CD4-positive, alpha-beta T cell treated with Interleukin-10 for 1 hour (primary cell): Measurements from ENCODE around the gene STEAP1B.
"Not testable (repeated sequence)": the region's sequence is repeated elsewhere in the genome, so short reads cannot be mapped to it uniquely, and the experiment has no call there.

Experiments used
- DNase-seq: peaks from one replicate; pipeline ENCODE4 v3.0.0-alpha.2; 2020

Gene STEAP1B

DNA sequence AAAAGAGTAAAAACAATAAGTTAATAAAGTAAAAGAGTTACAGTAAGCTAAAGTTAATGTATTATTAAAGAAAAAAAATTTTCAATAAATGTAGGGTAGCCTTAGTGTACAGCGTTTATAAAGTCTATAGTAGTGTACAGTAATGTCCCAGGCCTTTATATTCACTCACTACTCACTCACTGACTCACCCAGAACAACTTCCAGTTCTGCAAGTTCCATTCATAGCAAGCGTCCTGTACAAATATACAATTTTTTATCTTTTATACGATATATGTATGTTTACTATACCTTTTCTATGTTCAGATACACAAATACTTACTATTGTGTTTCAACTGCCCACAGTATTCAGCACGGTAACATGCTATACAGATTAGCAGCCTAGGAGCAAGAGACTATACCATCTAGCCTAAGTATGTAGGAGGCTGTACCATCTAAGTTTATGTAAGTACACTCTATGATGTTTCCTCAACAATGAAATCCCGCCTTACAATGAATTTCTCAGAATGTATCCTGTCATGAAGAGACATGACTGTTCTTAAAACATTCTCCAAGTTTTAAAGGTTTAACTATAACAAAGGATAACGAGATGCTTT is 3.6 kb downstream of the STEAP1B start:
- DNase-seq, result not testable (repeated sequence)

DNA sequence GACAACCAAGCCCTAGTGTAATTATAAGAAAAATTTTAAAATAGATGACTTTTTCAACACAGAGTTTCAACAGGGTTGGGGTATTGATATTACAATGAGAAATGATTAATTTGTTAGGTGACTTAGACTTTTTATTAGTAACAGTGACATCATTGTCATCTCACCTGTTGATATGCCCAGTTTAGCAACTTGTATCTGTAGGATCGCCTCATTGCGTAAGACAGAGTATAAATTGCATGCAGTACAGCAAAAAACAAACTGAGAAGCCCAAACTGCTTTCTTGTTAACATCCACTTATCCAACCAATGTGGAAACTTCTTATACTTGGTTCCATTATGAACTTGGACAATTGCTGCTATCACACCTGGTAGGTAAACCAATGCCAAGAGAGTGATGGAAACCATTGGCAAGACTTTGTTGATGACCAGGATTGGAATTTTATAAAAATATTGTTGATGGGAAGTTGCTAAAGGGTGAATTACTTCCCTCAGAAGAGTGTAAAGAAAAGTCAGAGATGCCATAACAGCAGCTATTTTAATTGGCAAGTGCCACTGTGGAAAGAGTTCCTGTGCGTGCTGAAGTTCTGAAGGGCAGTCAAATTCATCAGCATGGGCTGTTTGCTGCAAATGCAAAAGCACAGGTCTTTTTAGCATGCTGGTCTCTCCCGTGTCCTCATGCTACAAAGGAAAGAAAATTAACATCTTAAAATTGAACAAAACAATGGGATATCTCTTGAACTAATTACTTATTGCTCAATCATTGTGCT is 6.6 kb downstream of the STEAP1B start:
- DNase-seq, result not testable (repeated sequence)

DNA sequence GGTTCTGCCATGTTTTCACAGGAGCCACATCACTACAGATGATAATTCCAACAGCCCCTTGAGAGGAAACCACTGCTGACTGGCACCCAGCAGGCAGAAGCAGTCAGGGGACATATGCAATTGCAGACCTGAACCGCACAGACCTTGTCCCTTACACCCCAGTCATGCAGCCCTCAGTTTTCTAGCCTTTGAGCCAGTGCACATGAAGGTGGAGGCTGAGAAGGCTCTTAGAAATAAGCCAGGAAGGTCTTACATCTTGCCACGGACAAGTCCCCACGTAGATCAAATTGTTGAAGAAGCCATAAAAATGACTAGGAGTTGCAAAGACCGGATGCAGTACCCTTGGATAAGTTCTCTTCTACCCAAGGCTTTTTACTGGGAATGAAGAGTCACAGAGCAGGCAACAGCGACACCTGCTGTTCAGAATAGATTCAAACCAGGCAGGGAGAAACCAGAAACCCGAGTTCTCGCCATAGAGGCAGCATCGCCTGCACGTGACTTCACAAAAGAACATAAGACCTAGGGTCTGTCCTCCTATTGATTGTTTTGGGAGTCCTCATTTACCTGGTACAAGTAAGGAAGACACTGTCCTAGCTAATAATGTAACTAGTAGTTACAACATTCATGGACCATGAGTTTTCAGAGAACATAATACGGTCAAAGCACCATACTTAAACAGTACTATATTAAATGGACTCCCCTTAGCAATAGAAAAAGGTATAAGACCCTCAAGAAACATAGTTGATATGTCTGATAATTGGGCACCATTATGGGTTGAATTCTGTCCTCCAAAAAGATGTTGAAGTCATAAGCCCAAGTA is 11.1 kb downstream of the STEAP1B start:
- peak; percentile 66 for DNase-seq

DNA sequence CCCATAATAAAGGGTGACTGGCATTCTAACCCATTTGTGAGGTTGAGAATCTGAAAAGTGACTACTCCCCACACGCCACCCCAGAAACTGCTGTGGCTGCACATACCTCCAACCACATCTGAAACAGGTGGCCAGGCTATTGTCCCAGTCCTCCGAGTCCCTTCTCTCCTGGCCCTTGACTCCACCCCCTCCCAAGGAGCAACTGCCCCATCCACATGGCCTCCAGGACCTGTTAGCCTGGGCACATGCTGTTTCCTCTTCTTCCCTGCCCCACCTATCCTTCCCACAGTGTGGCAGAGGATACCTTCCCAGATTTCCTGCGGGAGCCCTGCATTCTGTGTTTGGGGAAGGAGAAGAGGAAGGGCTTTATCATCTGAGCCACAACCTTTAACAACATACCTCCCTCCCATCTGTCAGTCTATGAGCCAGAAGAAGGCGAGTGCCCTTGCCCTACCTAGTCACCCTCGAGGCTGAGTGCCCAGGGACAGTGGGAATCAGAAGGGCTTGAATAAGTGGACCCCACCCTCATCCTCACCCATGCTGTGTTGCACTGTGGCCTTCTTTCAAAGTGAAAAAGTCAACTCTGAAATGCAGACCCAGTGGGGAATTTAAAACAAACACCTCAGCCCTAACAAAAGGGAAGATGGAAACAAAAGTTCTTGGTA is 11.9 kb downstream of the STEAP1B start:
- no peak for DNase-seq

DNA sequence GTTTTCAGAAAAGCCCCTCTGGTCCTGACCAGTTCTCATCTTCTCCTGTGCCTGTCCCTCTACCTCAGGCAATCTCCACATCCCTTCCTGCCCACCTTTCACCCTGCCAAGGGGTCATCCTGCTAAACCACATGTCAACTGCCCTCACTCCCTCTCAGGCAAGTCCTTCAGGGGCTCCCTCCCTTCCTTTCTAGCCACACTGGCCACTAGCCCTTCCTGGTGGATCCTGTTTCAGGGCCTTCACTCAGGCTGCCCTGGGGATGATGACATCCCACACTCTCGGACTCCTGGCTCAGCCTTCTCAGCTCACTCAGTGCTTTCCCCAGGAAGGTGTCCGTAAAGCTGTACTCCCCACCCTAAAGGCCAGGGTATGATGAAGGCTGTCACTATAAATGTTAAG is 13.4 kb downstream of the STEAP1B start:
- DNase-seq, result no peak

DNA sequence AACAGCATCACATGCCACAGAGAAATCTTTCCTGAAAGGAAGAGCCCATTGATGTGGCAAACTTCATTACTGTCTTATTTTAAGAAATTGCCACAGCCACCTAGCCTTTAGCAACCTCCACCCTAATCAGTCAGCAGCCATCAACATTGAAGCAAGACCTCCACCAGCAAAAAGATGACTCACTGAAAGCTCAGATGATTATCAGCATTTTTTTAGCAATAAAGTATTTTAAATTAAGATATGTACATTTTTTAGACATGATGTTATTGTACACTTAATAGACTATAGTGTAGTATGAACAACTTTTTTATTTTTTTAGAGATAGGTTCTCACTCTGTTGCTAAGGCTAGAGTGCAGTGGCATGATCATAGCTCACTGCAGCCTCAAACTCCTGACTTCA is 14.8 kb downstream of the STEAP1B start:
- no peak for DNase-seq

DNA sequence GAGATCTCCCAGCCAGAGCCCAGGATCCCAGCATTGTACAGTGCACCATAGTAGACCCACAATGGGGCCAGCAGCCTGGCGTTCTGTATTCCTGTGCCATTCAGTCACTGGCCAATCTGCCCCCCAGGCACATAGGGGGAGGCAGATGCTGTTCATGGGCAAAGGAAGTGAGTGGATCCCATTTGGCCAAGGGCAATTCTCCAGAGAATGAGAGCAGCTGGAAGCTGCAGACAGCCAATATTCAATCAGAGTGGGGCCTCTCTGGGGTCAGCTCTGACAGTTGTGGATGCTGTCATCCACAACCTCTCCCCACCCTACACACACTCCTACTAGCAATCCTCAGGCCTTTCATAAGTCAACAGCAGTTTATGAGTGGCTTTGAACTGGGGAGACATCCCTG is 17.5 kb downstream of the STEAP1B start:
- DNase-seq, result no peak

DNA sequence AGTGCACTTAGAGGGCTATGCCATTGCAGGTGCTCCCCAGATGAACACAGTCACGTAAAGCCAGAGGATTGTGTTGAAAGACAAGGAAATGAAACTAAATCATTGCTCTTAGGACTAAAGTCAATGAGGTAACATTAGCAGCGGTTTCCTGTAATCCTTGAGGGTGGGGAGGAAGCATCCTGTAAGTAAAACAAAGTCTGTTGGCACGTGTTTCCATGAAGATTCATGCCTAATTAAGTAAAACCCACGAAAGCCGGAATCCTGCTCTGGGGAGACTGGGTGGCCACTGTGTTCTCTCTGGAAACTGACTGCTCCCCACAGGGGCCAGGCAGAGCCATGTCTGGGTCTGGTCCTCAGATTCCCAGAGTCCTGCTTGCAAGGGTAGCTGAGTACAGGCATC is 18.3 kb downstream of the STEAP1B start:
- no peak for DNase-seq

DNA sequence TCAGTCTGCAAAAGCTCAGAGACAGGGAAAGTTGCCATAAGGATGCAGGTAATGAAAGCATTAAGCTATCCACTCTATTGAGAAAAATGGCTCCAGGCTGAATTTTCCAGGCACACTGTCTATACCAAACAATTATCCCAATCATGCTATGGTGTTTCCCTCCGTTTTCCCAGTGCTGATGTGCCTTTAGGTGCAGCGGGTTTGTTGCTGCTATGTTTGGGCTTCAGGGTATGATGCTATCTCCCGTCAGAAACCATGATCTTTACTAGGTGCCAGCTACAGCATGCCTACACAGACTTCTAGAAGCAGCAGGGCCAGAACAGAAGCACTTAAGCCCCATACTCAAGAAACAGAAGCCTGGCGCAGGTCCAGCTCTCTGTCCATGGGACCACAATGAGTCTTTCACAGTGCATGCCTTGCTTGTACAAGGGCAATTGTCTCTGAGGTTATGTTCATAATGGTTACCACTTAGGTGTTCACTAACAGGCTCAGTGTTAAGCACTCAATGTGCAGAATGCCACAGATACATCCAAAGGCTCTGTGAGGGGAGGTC is 19.4 kb downstream of the STEAP1B start:
- no peak for DNase-seq

DNA sequence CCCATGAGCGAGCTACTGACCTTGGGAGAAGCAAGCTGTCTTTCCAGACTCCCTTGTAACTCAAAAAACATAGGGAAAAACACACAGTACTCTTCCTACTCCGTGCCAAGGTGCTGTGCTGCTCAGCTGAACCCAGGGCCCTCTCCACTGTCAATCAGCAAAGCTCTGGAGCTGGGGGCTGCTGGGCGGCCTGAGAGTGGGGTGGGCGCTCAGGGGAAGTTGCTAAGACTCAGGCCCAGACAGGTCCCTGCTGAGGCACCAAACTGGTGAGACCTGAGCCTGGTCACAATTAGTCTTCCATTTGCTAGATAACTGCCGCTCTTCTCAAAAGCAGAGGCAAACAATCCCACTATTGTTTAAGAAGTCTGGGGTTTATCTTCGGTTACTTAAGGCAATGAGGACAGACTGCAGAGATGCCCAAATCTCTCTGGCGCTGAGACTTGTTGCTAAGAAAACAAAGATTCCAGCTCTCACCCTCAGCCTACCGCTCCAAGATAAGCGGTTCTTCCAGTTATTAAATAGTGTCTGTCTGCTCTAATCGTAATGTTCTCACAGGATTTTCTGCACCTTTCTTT is 22.0 kb downstream of the STEAP1B start:
- no peak for DNase-seq

DNA sequence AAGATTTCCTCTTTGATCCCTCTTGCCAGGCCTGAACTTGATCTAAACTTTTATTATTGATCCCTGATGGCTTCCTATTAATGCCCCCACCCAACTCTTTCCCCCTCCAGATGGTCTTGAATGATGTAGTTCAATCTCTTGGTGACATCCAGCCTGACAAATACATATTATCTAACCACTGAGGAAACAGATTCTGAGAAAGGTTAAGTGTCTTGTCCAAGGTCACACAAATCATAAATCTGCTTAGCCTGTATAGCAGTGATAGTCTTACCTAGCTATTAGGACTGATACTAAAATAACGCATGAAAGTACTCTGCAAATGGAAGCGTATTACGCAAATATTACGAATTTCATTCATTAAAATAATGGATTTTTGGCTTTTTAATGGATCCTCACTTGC is 22.7 kb downstream of the STEAP1B start:
- no peak for DNase-seq

DNA sequence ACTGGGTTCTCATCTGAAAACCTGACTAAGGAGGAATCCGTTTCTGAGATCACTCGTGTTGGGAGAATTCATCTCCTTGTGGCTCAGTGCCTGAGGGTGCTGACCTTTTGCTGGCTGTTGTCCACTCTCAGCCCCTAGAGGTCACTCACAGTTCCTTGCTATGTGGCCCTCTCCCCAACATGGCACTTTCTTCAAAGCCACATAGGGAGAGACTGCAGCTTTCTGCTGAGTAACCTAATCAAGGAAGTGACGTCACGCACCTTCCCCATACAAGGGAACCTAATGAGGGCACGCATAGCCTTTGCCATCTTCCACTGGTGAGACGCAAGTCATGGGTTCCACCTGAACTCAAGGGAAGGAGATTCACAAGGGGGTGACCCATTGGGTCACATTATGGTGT is 23.2 kb downstream of the STEAP1B start:
- DNase-seq, result no peak

DNA sequence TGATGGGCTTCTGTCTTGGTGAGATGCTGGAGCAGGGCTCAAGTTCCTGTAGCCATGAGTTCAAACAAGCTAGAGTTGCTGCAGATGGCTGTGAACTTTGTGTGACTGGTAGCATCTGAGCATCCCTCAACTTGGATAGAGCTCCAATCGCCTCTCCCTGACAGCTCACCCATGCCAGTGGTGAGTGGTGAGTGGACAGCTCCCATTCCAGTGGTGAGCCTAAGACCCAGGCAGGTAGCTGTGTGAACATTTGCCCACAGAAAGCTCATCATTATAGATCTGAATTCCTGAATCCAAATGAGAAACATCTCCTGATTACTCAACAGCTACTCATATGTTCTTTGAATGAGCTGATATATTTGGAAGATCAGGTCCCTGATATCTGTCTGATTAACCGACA is 25.3 kb downstream of the STEAP1B start:
- no peak for DNase-seq

DNA sequence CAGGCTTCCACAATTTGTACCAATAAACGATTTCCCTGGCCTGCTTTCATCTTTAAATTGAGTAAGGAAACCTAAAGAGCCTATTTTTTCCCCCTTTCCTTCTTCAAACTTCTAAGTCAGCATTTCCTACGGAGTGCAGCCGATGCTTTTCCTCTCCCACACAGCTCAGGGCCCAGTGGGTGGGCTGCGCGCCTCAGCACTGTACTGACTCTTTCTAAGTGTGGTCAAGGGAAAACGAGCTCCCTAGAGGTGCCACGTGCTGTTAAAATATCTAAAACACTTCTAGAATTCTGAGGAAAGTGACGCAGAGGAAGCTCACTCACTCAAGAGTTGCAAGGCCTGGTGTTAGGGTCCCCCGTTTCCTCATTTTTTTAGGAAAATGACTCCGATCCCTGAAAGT is 29.0 kb downstream of the STEAP1B start:
- no peak for DNase-seq

DNA sequence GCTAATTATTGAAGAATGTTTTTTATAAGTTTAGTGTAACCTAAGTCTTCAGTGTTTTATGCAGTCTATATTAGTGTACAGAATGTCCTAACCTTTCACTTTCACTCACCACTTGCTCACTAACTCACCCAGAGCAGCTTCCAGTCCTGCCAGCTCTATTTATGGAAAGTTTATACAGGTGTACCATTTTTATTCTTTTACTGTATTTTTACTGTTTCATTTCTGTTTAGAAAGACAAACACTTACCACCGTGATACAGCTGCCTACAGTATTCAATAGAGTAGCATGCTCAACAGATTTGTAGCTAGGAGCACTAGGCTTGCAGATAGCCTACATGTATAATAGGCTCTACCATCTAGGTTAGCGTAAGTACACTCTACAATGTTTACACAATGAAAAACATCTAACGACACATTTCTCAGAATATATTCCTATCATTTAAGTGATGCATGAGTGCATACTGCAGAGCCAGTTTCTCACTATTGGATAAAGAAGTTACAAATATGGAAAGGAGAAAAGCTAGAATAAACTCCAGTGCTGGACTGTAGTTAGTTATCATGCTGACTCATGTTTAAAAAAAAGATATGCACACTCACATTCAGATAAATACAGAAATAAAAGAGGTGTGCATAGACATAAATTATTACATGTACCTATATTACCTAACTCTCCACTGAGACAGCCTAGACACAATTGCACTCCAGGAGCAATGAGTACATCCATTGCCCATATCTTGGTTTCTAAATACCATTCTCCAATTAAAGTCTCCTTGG is 30.4 kb downstream of the STEAP1B start:
- DNase-seq, result no peak

DNA sequence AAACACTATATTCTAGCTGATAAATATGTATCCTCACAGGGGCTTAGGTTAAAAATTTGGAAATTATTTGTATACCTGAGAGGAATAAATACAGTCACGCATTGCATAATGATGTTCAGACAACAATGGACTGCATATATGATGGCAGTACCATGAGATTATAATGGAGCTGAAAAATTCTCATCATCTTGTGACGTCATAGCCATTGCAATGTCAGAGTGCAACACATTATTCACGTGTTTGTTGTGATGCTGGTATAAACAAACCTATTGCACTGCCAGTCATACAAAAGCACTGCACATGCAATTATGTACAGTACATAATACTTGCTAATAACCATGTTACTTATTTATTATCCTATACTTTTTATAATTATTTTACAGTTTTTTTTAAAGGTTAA is 31.4 kb downstream of the STEAP1B start:
- DNase-seq, result no peak

DNA sequence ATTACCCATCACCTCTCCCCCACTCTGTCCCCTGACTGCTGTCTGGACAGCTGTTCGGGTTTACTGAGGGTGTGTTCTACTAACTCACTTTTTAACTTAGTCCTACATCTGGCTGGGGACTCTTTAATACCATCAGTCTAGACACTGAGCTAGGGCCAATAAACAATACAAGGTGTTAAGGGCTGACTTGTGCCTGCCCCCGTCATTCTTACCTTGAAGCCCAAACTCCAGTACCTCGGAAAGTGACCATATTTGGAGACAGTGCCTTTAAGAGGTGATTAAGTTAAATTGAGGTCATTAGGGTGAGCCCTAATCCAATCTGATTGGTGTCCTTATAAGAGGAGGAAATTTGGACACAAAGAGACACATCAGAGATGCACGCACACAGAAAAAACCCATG is 35.7 kb downstream of the STEAP1B start:
- DNase-seq, result no peak

DNA sequence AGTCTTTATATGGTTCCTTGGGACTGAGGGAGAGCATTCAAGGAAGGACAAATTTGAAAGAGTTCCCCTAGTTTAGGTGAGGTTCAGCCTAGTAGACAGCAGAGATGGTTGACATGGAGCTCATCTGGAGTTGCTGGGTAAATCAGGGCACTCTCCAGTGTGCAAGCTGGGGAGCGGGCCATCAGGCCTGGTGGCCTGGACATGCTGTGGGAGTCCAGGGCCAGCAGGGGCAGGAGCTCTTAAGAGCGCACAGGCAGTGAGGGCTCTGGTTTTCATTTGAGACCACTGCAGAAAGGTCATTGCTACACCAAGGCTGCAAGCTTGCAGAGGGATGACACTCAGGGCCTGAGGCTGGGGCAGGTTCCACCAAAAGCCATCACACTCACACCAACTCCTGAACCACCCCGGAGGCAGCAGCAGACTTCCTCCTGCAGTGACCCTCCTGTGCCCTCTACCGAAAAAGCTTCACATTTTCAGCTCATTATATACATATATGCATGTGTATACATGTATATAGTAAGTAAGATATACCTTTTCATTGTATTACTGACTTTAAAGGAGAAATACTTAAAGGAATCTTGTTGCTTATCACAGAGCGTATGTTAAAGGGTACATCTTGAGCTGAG is 39.5 kb downstream of the STEAP1B start:
- no peak for DNase-seq

DNA sequence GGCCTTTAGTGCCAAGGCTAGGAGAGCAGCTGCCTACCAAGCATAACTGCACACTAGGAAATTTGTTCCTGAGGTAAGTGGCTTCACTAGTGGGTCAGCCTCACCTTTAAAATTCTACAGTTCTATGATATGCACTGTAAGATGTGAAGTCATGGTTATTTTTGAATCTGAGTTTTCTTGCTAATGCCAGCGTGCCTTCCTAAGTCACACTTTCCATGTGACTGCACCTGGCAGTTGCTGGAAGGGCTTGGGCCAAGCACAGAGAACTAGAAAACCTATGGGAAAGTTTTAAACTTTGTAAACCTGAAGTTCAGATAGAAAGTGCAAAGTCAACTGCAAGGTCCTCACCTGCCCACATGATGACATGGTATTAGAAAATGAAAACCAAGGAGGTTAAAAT is 42.5 kb downstream of the STEAP1B start:
- no peak for DNase-seq

DNA sequence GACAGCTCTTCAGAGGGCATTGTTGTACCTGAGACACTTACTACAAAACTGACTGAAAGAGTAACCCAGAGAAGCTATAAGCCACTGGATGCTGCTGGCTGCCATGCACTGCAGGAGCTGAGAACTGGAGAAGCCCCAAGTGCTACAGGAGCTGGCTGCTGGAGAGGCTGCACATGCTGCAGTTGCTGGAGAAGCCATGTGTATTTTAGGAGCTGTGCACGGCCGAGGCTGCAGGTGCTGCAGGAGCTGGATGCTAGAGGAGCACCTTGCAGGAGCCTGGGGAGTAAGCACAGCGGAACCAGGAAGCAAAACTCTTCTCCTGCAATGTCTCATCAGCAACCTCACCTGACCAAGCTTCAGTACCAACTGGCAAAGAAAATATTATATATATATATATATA is 45.5 kb downstream of the STEAP1B start:
- DNase-seq, result no peak

DNA sequence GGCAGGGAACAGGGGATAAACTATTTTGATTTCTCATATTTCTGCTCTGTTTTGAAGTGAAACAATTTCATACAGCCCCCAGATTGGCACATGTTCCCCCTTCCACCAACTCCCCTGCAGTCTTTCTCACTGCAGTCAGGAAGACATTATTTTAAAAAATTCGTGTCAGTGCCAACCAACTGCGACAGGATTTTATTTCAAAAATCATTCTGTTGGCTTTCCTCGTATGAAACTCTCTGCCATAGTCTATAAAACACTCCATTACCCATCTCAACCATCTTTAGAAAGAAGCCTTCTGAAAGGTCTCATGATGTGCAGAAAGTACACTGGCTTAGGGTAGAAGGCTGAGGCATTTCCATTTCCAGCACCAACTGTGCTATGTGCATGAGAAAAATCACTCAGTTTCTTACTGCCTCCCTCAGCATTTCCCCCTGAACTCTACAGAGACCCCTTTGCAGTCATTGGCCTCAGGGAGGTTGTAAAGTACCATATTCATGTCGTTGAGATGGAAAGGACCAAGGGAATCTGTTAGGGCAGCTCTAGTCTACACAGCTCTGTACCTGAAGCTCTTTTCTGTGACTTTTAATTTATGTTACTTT is 46.9 kb downstream of the STEAP1B start:
- DNase-seq, result no peak
